ENCODE measurements around the gene SMOC2.

DNA sequence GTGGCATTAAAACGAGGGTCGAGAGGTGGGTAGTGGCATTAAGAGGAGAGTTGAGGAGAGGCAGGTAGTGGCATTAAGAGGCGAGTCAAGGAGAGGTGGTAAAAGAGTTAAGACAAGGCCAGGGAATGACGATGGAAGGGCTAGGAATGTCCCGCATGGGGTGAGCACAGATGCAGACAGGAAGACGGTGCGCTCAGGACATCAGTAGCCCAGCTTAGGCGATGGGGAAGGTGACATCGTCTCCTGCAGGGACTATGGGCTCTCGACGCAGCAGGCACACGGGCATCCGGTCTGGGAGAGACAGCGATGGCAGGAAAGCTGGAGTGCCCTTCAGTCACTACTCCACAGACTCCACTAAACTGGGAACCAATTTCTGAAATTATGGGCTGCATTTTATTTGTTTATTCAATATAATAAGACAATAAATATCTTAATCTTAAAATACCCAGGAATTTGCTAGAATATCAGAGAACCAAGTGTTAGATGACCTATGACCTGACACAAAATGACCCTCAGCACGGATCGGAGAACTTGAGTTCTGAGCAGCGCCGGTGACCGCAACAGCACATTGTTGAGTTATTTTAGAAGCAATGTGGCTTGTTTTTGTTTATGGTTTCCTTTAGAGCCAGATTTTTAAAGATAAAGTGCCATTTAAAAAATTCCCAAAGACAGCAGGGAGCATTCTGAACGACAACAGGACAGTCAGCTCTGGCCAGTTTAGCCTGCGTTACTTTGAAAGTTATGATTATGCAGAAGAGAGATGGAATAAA lies 177.7 kb downstream of the SMOC2 start:
- no peak for TF ChIP-seq CTCF (IDR thresholded peaks at IDR 0.05)
- no peak for TF ChIP-seq POLR2A (IDR thresholded peaks at IDR 0.05)
